HG02571 (cell line): Measurements from ENCODE around the gene INPP5A.

Experiments
- ATAC-seq: cut with Tn5 transposase; IDR thresholded peaks from one replicate; pipeline ENCODE4 v1.9.1; 2021; ENCODE audit warnings: mild to moderate bottlenecking, moderate library complexity; ENCODE audit not compliant: unreplicated experiment

The INPP5A gene

GRCh38 chr10:132654708-132655661 is 117.4 kb downstream of the INPP5A start:
- no peak for ATAC-seq

GRCh38 chr10:132655735-132656134 is 118.1 kb downstream of the INPP5A start:
- ATAC-seq, result no peak

- ATAC-seq, result no peak
Observed at GRCh38 chr10:132656283-132657126, 118.9 kb downstream of the INPP5A start.

GRCh38 chr10:132657127-132657706 is 119.6 kb downstream of the INPP5A start:
- no peak for ATAC-seq

- ATAC-seq, result no peak
Observed at GRCh38 chr10:132657748-132658147, 120.2 kb downstream of the INPP5A start.

GRCh38 chr10:132658546-132659205 is 121.1 kb downstream of the INPP5A start:
- no peak for ATAC-seq

- no peak for ATAC-seq
Observed at GRCh38 chr10:132659206-132660091, 121.9 kb downstream of the INPP5A start.

- ATAC-seq, result no peak
Observed at GRCh38 chr10:132660385-132660784, 122.8 kb downstream of the INPP5A start.

- ATAC-seq, result no peak
Observed at GRCh38 chr10:132662186-132662920, 124.8 kb downstream of the INPP5A start.

GRCh38 chr10:132663666-132664365 is 126.2 kb downstream of the INPP5A start:
- ATAC-seq, result no peak

- no peak for ATAC-seq
Observed at GRCh38 chr10:132664407-132664806, 126.8 kb downstream of the INPP5A start.

- ATAC-seq, result no peak
Observed at GRCh38 chr10:132664883-132665282, 127.3 kb downstream of the INPP5A start.

GRCh38 chr10:132665946-132666704 is 128.5 kb downstream of the INPP5A start:
- ATAC-seq, result no peak

- ATAC-seq, result no peak
Observed at GRCh38 chr10:132666705-132667341, 129.2 kb downstream of the INPP5A start.

- no peak for ATAC-seq
Observed at GRCh38 chr10:132667342-132668047, 129.9 kb downstream of the INPP5A start.

GRCh38 chr10:132668048-132668394 is 130.4 kb downstream of the INPP5A start:
- ATAC-seq, result no peak
